ENCODE measurements around the gene SASS6. TPM values are rescaled to one million over a fixed set of nuclear protein-coding genes. Genes with fewer than 3 reads are reported as not detected.
A peak's percentile ranks its signal among the peaks of the same experiment; 100 is the strongest.

Gene SASS6
- total and polyA plus RNA-seq, 2 donors from 2014 or later = 1.1 to 2.1 TPM

DNA sequence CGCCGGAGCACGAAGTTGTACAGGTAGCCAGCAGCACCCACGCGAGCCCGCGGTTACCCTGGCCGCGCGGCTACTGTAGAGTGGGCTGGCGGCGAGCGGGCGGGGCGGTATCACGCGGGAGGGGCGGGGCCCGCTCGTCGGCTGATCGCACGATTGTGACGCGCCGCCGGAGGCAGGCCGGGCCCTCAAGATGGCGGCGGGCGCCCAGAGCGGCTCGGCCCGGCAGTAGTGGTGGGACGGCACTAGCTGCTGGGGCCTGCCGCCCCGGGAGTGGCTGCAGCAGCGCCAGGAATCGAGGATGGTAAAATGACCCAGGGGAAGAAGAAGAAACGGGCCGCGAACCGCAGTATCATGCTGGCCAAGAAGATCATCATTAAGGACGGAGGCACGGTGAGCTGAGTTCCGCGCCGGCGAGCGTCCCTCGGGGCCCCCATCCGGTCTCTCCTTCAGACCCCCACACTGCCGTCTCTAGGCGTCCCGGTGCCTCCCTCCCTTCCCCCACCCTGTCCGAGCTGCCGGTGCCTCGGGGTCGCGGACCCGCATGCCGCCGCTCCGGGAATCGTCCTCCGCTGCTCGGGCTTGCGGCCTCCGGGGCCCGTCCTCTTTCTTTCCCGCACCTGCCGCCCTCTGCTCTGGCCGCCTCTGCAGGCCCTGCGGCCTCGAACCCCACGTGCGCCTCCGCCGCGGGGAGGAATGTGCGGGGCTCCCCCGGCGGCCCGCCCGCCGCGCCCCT is 94.6 kb downstream of the SASS6 start:
- peak; percentile 89 to 97 (median 94) for DNase-seq
- Histone ChIP-seq H3K4me3 (ENCODE audit: low read length in 3 of 3) (peak overlapping the region; percentile 93 to 99 (median 98)), H3K36me3 (ENCODE audit: control insufficient read depth in 2 of 3, insufficient read depth in 3 of 3, low read length in 3 of 3) (no peaks in the 10 kb centered on the region), H3K9ac (ENCODE audit: low read length in 3 of 3) (peak overlapping the region; percentile 92 to 100 (median 97)), H3K27ac (ENCODE audit: low read depth in 2 of 2, low read length in 2 of 2) (peak overlapping the region; percentile 96 to 98), H3K4me1 (ENCODE audit: control insufficient read depth in 2 of 3, insufficient read depth in 2 of 3, low read depth in 1 of 3, low read length in 3 of 3) (peaks cover 0 to 4% (median 2%) of the 10 kb centered on the region in 3 donors), H3K9me3 (ENCODE audit: control insufficient read depth in 2 of 3, insufficient read depth in 1 of 3, low read length in 3 of 3) (no peaks in the 10 kb centered on the region), H3K27me3 (ENCODE audit: control insufficient read depth, insufficient read depth, low read length) (no peaks in the 10 kb centered on the region)
- intact Hi-C loops (cut with DNase I) = no loop called here
- FAIRE-seq = no peak
- TF ChIP-seq, protein P1, sequence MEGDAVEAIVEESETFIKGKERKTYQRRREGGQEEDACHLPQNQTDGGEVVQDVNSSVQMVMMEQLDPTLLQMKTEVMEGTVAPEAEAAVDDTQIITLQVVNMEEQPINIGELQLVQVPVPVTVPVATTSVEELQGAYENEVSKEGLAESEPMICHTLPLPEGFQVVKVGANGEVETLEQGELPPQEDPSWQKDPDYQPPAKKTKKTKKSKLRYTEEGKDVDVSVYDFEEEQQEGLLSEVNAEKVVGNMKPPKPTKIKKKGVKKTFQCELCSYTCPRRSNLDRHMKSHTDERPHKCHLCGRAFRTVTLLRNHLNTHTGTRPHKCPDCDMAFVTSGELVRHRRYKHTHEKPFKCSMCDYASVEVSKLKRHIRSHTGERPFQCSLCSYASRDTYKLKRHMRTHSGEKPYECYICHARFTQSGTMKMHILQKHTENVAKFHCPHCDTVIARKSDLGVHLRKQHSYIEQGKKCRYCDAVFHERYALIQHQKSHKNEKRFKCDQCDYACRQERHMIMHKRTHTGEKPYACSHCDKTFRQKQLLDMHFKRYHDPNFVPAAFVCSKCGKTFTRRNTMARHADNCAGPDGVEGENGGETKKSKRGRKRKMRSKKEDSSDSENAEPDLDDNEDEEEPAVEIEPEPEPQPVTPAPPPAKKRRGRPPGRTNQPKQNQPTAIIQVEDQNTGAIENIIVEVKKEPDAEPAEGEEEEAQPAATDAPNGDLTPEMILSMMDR (IDR thresholded peaks at IDR 0.05; ENCODE audit: borderline replicate concordance, extremely low read depth, insufficient read depth) = no peak

DNA sequence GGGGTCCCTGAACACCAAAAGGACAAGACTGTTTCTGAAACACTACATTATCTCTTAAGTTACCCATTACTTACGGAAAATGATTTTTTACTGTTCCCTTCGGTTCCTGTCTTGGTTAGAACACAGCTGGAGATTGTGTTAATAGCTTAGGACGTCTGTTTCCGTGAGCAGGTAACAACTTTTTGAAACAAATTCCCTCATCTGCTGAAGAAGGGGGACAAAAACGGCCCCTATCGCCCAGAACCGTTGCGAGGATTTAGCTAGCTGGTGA is 95.1 kb downstream of the SASS6 start:
- intact Hi-C loops (cut with DNase I) = no loop called here
- H3K9ac ChIP-seq (ENCODE audit: low read length in 3 of 3) = peak overlapping the region; percentile 92 to 100 (median 97)
- TF ChIP-seq, protein P1 (IDR thresholded peaks at IDR 0.05; ENCODE audit: borderline replicate concordance, extremely low read depth, insufficient read depth) = no peak
- no peaks in the 10 kb centered on the region for H3K9me3 ChIP-seq (ENCODE audit: control insufficient read depth in 2 of 3, insufficient read depth in 1 of 3, low read length in 3 of 3)
- H3K27me3 ChIP-seq (ENCODE audit: control insufficient read depth, insufficient read depth, low read length) = no peaks in the 10 kb centered on the region
- H3K4me3 ChIP-seq (ENCODE audit: low read length in 3 of 3) = peak overlapping the region; percentile 93 to 99 (median 98)
- FAIRE-seq (no peak), DNase-seq (no peak)
- no peaks in the 10 kb centered on the region for H3K36me3 ChIP-seq (ENCODE audit: control insufficient read depth in 2 of 3, insufficient read depth in 3 of 3, low read length in 3 of 3)
- peak overlapping the region; percentile 96 to 98 for H3K27ac ChIP-seq (ENCODE audit: low read depth in 2 of 2, low read length in 2 of 2)
- H3K4me1 ChIP-seq (ENCODE audit: control insufficient read depth in 2 of 3, insufficient read depth in 2 of 3, low read depth in 1 of 3, low read length in 3 of 3) = peaks cover 0 to 4% (median 2%) of the 10 kb centered on the region in 3 donors

DNA sequence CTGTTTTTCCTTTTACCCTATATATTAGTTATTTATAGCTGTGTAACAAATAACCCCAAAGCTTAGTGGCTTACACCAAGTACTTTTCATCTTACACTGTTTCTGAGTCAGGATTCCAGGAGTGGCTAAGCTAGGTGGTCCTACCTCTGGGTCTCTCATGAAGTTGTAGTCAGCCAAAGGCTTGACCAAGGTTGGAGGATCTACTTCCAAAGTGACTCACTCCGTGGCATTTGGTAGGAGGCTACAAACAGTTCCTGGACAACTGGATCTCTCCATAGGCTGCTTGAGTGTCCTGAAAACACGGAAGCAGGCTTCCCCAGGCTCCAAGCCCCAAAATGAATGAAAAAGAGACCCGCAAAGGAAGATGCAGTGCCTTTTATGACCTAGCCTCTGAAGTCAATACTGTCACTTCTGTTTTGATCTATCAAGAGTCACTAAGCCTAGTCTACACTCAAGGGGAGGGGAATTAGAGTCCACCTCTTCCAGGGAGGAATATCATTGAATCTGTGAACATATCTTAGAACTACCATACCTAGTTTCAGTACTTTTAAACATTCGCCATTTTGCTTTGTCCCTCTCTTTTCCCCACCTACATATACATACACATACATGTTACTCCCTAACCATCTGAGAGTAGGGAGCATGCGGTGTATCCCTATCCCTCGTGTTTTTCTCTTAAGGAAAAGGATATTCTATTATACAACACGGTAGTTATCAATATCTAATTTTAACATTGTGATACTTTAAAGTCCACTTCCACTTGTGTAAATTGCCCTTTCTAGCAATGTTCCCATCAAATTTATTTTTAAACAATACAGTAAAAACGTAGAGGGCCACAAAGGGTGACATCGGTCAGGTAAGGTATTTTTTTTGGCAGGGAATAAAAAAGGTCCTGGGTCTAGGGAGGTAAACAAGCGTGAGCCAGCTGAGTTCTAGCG is 95.7 kb downstream of the SASS6 start:
- H3K36me3 ChIP-seq (ENCODE audit: control insufficient read depth in 2 of 3, insufficient read depth in 3 of 3, low read length in 3 of 3) = no peaks in the 10 kb centered on the region
- FAIRE-seq = no peak
- H3K9ac ChIP-seq (ENCODE audit: low read length in 3 of 3) = peak overlapping the region; percentile 92 to 100 (median 97)
- no peaks in the 10 kb centered on the region for H3K9me3 ChIP-seq (ENCODE audit: control insufficient read depth in 2 of 3, insufficient read depth in 1 of 3, low read length in 3 of 3)
- H3K27ac ChIP-seq (ENCODE audit: low read depth in 2 of 2, low read length in 2 of 2) = peak overlapping the region; percentile 96 to 98
- intact Hi-C loops (cut with DNase I) = no loop called here
- H3K4me3 ChIP-seq (ENCODE audit: low read length in 3 of 3) = peak overlapping the region; percentile 93 to 99 (median 98)
- peak in 2 of 5 donors; percentile 27 to 37 for DNase-seq
- H3K27me3 ChIP-seq (ENCODE audit: control insufficient read depth, insufficient read depth, low read length) = no peaks in the 10 kb centered on the region
- TF ChIP-seq, protein P1 (IDR thresholded peaks at IDR 0.05; ENCODE audit: borderline replicate concordance, extremely low read depth, insufficient read depth) = no peak
- H3K4me1 ChIP-seq (ENCODE audit: control insufficient read depth in 2 of 3, insufficient read depth in 2 of 3, low read depth in 1 of 3, low read length in 3 of 3) = peaks cover 0 to 4% (median 2%) of the 10 kb centered on the region in 3 donors
